GM15510 (cell line): ENCODE data around the gene TAS2R39.

ENCODE experiments used
- POLR2A ChIP-seq: IDR thresholded peaks from 3 replicates; pipeline ENCODE4 v1.6.1; 2011; ENCODE audit warnings: borderline replicate concordance; ENCODE audit not compliant: insufficient read length; ENCODE audit errors: extremely low read depth

Gene TAS2R39

DNA sequence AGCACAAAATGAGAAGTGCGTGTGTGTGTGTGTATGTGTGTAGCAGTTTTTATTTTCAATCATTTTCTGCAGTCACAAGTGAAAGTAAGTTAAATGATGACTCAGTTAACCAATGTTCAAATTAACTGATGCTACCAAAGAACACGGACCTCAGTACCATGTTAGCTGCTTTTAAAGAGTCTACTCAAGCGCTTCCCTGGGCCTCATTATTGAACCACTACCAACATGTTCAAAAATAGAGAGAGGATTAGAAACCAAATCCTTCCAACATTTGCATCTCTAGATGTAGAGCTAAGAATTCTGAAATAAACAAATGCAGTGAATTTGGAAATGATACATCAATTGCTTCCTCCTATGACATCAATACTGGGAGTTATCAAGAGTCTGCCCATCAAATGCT, at the start of gene TAS2R39:
Gene TAS2R39 (plus strand): TSS at position 396 of the 400 bp plus-strand sequence. CDS start 0 bp downstream, at position 396.
- TF ChIP-seq POLR2A: no peak

DNA sequence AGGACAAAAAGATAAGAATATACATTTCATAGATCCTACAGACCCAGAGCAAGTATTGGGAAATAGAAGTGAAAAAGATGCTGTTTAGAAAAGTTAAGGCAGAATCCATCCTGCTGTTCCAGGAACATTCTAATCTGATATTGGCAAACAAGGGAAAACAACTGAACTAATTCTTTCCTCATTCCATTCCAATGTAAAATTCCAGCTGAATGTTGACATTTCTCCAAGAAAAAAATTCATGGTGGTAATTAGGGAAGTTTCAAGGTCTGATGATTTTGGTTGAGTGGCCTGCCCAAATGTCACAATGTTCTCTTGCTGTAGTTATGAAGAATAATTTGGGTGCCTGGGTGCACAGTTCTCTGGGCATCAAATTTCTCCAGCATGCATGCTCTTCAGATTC, 36.1 kb upstream of the TAS2R39 start:
- no peak for TF ChIP-seq POLR2A

DNA sequence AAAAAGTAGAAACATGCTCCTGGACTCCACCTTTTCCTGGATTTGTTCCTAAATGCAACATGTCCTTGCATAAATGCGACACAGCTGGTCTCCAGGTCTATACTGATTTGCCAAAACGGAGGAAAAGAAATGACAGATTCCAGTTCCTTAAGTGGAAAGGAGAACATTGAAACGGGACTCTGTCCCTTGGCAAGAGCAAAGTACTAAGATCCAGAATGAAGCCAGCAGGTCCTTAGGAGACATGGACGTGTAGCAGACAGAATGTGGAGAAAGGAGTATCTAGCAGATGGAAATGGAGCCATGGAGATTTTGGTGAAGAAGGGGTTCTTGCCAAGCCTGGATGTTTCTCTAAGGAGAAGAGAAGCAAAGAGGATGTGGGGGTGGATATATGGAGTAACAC, 35.2 kb upstream of the TAS2R39 start:
- TF ChIP-seq POLR2A: no peak

DNA sequence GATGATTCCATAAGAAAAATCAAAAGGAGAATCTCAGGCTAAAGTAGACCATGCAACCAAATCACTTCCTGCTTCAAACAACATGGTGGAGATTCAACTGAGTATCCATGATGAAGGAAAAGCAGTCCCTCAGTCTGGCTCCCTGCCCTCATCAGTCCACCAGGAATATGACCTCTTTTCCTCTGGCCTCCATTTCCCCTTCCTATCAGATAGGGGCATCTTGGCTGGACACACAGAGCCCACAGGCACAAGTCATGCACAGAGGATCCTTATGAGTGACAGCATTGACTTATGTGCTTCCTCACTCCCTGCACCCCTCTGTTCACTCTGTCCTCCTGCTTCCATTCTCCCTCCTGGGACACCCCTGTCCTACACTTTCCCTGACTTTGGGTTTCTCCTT, 34.6 kb upstream of the TAS2R39 start:
- no peak for TF ChIP-seq POLR2A

DNA sequence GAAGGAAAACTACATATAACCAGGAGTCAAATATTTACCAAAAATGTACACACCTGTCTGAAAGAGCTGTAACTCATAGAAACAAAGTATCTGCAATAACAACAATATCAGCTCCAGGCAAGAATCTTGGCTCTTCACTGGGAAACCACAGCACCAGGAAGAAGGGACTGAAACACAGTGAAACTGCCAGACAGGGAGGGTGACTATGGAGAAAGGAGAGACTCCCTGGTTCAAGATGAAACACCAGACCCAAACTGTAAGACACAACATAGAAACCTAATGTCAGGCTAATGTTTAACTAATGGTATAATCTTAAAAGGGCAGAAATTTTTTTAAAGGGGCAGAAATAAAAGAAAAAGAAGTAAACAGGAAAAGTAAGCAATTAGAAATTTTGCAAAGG, 11.5 kb upstream of the TAS2R39 start:
- TF ChIP-seq POLR2A: no peak

DNA sequence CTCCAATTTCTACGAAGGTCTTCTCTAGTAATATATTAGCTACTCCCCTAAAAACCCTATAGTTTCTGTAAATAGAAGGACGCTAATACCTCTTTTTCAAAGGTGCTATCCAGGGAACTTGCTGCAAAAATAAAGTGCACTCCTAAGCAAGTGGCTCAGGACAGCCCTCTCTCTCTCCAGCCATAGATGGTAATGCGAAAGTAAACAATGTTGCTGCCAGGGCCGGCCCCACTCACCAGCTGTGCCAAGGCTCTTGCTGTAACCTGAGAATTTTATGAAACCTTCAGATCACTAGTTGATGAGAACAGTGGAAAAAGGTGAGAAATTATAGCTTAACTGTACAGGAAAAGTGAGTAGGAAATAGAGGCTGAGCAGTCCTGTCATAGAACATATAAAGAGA, 10.9 kb upstream of the TAS2R39 start:
- TF ChIP-seq POLR2A: no peak

DNA sequence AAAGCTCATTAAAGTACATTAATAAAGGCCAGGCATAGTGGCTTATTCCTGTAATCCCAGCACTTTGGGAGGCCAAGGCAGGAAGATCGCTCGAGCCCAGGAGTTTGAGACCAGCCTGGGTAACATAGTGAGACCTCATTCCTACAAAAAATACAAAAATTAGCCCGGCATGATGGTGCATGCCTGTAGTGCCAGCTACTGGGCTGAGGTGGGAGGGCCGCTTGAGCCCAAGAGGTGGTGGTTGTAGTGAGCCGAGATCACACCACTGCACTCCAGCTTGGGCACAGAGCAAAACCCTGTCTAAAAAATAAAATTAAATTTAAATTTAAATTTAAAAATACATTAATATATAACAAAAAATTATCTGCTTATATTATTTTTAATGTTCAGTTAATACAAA, 7.1 kb upstream of the TAS2R39 start:
- TF ChIP-seq POLR2A: no peak

DNA sequence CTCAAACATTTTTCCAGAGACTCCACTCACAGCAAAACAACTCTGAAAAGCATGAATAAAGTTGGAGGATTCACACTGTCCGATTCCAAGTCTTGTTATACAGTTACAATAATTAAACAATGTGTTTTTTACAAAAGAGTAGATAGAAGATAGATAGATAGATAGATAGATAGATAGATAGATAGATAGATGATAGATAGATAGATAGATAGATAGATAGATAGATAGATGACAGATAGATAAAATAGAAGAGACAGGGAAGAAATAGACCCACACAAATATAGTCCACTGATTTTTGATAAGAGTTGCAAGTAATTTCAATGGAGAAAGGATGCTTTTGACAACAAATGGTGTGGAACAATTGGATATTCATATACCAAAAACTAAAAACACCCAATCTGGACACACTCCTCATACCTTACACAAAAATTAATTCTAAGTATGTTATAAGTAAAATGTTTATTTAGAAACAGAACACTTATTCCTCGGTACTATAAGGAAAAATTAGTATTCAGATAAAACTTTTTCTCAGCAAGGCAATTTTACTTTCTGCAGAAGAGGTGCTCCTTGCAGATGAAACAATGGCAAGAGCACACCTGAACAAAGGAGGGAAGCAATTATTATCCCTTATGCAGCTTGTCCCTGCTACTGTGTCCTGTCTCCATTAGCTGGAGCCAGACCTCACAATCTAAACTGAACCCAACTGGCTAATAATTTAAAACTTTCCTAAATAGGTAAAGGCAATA, 5.7 kb upstream of the TAS2R39 start:
- no peak for TF ChIP-seq POLR2A

DNA sequence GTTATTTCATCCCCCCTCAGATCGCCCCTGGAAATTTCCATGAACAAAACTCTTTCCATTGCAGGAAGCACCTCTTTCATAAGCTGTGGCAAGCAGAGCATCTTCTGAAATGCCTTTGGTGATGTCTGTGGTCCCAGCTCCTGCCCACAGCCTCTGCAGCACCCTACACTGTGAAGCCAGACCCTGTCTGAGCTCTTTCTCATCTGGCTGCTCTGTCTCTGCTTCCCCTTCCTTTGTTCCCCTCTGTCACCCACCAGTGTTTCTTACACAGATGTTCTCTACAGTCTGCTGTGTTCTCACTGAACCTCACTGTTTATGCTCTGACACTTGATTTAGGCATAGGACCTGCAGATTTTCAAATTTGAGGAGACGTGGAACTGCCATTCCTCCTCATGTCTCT, 1.9 kb upstream of the TAS2R39 start:
- no peak for TF ChIP-seq POLR2A

DNA sequence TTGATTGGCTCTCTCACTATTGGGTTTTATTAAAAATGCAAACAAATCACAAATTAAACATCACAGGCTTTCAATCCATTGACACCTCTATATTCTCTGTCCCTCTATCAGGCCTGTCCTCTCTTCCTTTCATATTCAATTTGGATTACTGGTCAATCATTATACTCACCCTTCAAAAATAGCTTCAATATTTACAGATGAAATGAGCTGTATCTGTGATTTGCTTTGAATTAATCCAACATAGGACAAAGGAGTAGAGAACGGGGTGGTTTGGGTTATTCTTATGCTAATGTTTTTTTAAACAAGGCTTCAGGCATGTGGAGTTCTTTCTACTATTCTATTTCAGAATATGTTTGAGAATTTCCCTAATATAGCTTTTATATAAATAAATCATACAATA, 2.3 kb downstream of the TAS2R39 start:
- TF ChIP-seq POLR2A: no peak

DNA sequence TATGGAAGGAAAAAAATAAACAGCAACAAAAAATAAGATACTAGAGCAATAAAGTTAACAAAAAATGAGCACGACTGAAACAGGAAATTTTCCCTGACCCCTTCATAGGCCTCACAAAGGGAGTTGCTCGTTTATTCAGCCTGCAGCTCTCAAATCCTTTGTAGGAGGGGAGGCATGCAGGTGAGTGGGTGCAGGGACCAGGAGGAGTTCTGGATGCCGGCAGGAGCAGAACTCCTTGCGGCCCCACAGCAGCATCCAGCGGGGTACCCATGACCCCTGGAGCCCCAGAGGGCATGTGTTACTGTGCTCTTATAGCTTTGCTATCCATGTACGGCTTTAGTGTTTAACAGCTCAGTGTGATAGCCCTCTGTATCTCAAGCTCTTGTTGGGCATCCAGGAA, 5.8 kb downstream of the TAS2R39 start:
- TF ChIP-seq POLR2A: no peak

DNA sequence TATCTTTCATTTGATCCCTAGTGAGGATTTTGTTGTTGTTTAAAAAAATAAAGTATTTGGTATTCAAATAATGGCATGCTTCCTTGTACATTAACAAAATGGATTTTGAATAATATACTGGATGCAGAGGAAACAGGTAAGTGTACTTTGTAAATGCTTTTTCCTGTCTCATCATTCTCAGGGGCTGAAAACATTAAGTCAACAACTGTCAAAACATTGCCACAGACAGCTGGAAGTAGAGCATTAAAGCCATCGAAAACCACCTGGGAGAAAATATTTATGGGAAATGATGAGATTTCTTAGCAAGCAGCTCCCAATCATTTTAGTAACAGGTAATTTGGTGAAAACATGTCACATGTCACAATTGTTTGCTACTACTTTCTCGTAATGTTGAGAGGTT, 10.7 kb downstream of the TAS2R39 start:
- no peak for TF ChIP-seq POLR2A

DNA sequence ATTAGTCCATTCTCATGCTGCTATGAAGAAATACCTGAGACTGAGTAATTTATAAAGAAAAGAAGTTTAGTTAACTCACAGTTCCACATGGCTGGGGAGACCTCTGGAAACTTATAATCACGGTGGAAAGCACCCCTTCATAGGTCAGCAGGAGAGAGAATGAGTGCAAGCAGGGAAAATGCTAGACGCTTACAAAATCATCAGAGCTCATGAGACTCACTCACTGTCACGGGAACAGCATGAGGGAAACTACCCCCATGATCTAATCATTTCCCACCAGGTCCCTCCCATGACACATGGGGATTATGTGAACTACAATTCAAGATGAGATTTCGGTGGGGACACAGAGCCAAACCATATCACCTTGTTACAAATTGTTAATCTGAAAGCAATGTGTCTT, 15.8 kb downstream of the TAS2R39 start:
- TF ChIP-seq POLR2A: no peak

DNA sequence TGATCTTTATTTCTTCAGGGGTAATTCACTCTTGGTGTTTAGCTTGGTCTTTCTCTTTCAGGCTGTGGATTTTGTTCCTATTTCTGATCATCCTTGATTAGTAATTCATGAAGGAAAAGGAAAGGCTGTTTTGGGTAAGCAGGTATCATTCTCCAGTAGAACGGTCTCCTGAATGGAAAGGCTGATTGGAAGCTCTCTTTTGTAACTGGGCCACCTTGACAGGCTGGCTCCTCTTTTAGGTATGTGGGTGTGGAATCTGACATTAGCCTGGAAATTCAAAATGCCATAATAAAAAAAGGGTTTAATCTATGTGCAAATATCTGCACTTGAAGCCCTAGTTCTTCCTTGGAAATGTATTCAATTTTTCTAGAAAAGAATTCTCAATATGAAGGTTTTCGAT, 18.9 kb downstream of the TAS2R39 start:
- no peak for TF ChIP-seq POLR2A

DNA sequence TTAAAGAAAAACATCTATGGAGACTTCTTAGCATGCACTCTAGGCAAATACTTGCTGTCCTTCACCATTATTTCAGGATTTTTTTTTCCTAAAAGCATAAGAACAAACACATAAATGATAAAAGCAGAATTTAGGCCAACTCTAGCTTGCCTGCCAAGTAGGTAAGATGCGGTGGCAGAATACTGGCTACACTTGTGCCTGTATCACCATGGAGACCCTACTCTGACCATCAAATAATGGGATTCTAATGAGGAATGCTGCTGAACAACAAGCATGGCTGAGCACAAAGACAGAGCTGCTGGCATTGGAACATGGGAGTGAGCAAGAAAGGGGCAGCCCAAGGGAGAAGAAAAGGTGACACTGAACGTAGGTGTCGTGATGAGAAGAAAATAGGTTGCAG, 20.2 kb downstream of the TAS2R39 start:
- no peak for TF ChIP-seq POLR2A

DNA sequence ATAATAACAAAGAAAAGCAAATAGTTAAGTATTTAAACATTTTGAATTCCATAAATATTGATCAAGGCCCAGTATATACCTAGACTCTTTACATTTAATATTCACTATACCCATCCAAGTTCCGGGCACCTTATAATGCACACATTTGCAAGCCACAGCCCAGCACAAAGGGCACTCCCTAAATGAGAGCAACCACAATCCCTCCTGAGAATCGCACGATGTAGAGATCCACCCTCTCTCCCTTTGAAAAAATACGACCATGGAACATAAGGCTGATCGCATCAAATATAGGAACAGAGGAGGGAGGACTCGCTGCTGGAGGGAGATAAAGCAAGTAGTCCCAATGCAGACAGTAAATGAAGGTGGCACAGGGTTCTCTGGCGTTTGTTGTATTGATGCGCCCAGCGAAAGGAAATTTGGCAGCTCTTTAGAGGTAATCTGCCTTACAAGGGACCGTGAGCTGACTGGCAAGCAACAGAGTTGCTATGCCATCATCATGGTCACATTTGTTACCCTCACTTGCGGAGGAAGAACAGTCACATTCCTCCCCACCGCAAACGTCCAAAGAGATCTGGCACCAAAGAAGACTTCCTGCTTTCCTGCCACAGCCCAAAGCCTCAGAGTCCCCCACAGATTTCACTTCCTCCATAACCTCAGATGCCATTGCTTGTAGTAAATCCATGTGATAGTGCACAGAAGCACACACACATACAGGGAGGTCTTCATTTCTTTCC, 22.5 kb downstream of the TAS2R39 start:
- no peak for TF ChIP-seq POLR2A

DNA sequence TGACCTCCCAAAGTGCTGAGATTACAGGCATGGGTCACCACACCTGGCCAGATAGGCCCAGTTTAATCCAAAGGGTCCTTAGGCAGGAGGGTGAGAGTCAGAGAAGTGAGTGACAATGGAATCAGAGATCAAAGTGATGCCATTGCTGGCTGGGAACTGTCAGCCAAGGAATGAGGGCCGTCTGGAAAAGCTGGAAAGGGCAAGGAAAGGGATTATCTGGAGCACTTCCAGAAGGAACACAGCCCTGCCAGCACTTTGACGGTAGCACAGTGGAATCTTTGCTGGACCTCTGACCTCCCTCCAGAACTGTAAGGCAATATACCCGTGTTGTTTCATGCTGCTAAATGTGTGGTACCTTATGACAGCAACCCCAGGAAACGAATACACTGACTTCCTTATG, 27.3 kb downstream of the TAS2R39 start:
- no peak for TF ChIP-seq POLR2A
